ENCODE measurements around the gene KIAA0513.

Gene KIAA0513

DNA sequence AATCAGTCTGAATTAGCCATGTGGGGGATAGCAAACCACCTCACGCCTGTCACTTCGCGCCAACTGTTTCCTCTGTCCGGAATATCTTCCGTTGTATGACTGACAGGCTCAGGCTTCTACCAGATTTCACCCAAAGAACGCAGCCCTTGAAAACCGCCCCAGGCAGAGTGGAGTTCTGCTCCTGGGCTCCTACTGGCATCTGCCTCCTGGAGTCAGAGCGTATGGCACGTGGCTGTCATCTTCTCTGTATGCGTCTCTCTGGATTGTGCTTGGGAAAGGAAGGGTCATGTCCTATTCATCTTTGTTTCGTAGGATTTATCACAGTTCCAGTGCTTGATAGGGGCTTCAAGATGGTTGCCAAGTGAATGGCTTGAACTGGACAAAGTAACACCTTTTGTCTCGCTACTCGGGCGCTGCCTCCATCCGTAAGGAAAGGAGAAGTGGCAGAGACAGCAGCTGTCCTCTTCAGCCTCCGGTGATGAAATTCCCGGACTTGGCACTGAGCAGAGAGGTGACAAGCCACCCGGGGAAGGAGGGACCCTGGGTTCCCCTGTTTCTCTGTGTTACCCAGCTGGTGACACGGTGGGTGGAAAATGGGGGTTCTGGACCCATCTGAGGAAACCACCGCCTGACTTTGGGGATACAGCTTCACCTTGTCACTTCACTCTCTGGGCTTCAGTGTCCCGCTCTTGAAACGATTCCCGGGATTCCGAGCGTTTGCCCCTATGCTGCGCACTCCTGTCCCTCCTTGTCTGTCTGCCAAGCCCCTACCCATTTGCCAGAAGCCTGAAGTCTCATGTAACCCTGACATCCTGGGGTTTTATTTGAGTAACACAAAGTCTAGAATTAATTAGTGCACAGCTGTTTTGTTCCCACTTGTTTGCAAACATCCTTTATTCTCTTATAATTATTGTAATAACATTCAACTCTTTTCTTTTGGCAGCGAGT, 13.9 kb downstream of the KIAA0513 start:
- H3K27me3 ChIP-seq (ENCODE audit: insufficient read depth, low read length) = no peaks in the 10 kb centered on the region
- no peak overlapping the region for H3K4me3 ChIP-seq (ENCODE audit: low read depth, low read length)
- no peaks in the 10 kb centered on the region for H3K36me3 ChIP-seq (ENCODE audit: insufficient read depth, low read length)
- H3K4me1 ChIP-seq (ENCODE audit: control insufficient read depth, insufficient read depth, low read length, unreplicated experiment) = peaks cover 8% of the 10 kb centered on the region
- no peak overlapping the region for H3K27ac ChIP-seq (ENCODE audit: low read depth, low read length)
- peaks cover 3% of the 10 kb centered on the region for H3K79me2 ChIP-seq (ENCODE audit: control insufficient read depth, insufficient read depth, low read length, unreplicated experiment)
- no peak overlapping the region for H2AFZ ChIP-seq (ENCODE audit: low read length, unreplicated experiment)

DNA sequence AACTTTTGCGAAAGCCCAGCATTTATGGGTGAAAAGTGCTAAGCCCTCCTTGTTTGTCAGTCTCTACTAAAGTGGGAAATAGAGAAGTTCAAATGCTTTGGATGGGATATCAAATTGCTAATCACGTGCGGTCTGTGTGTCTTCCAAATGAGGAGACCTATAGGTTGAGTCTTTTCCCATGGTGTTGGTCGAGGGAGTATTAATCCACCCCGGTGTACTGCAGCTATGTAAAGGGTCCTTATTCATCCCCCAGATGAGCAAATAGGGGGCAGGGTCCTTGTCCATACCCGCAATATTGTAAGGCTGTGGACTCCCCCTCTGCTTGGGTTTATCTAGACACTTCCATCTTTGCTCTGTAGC, 14.6 kb downstream of the KIAA0513 start:
- H3K27me3 ChIP-seq (ENCODE audit: insufficient read depth, low read length) = no peaks in the 10 kb centered on the region
- no peaks in the 10 kb centered on the region for H3K36me3 ChIP-seq (ENCODE audit: insufficient read depth, low read length)
- no peak overlapping the region for H3K27ac ChIP-seq (ENCODE audit: low read depth, low read length)
- H2AFZ ChIP-seq (ENCODE audit: low read length, unreplicated experiment) = no peak overlapping the region
- H3K4me1 ChIP-seq (ENCODE audit: control insufficient read depth, insufficient read depth, low read length, unreplicated experiment) = peaks cover 4% of the 10 kb centered on the region
- H3K79me2 ChIP-seq (ENCODE audit: control insufficient read depth, insufficient read depth, low read length, unreplicated experiment) = peaks cover 3% of the 10 kb centered on the region
- no peak overlapping the region for H3K4me3 ChIP-seq (ENCODE audit: low read depth, low read length)

DNA sequence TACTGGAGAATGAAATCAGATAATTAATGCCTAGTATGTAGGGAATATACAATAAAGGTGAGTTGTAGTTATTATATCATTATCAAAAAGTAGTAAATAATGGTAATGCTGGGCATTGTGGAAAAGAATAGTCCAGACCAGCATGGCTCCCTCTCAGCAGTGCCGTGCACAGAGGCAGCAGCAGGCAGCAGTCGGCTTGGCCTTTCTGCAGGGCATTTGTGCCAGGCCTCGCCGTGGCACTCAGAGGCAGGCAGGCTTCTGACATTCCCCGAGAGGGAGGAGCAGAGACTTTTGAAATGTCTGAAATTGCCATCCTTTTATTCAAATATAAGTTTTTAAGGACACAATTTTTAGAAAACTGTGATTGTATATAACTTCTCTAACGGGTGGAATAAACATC, 15.0 kb downstream of the KIAA0513 start:
- Histone ChIP-seq H3K27me3 (ENCODE audit: insufficient read depth, low read length) (no peaks in the 10 kb centered on the region), H3K4me1 (ENCODE audit: control insufficient read depth, insufficient read depth, low read length, unreplicated experiment) (no peaks in the 10 kb centered on the region), H3K36me3 (ENCODE audit: insufficient read depth, low read length) (no peaks in the 10 kb centered on the region), H3K4me3 (ENCODE audit: low read depth, low read length) (no peak overlapping the region), H3K27ac (ENCODE audit: low read depth, low read length) (no peak overlapping the region), H2AFZ (ENCODE audit: low read length, unreplicated experiment) (no peak overlapping the region), H3K79me2 (ENCODE audit: control insufficient read depth, insufficient read depth, low read length, unreplicated experiment) (peaks cover 3% of the 10 kb centered on the region)

- no peaks in the 10 kb centered on the region for H3K4me1 ChIP-seq (ENCODE audit: control insufficient read depth, insufficient read depth, low read length, unreplicated experiment)
Measured at GRCh38 chr16:85045077-85045476, 17.5 kb downstream of the KIAA0513 start.

DNA sequence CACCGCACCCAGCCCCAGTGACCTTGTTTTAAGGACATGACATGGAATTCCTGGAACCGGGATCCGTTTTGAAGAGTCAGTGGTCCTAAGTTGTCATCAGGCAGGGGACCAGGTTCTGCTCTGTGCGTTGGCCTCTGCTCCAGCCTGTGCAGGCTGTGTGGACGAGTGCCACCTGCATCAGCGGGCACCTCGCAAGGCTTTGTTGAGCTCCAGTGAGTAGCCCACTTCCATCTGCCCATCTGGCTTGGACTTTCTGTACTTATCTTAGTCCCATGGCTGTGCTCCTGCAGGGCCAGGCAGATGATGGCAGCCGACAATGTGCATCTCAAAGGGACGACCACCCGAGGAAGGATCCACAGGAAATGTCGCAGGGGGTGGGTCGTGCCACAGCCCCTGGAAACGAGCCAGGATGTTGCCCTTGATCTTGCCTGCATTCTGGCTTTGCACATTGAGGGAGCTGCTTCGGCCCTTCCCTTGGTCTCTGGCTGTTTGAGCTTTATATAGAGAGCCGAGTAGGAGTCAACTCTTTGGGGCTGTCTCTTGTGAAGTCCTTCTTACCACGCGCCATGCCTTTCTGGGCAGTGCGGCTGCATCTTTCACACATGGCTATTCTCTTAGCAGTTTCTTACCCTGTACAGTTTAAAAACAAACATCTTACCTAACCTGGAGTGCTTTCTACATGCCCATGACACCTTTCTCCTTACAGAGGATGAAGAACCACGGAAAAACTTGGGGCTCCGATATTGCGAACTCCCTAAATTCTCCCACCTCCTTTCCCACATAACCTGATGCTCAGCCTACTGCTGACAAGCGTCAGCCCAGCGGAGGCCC, 18.3 kb downstream of the KIAA0513 start:
- no peak overlapping the region for H3K4me3 ChIP-seq (ENCODE audit: low read depth, low read length)
- H3K4me1 ChIP-seq (ENCODE audit: control insufficient read depth, insufficient read depth, low read length, unreplicated experiment) = peaks cover 3% of the 10 kb centered on the region
- no peaks in the 10 kb centered on the region for H3K27me3 ChIP-seq (ENCODE audit: insufficient read depth, low read length)
- H3K27ac ChIP-seq (ENCODE audit: low read depth, low read length) = no peak overlapping the region
- H3K79me2 ChIP-seq (ENCODE audit: control insufficient read depth, insufficient read depth, low read length, unreplicated experiment) = peaks cover 4% of the 10 kb centered on the region
- H3K36me3 ChIP-seq (ENCODE audit: insufficient read depth, low read length) = no peaks in the 10 kb centered on the region
- no peak overlapping the region for H2AFZ ChIP-seq (ENCODE audit: low read length, unreplicated experiment)

More at GRCh38 chr16:85045077-85045476, 17.5 kb downstream of the KIAA0513 start:
- Histone ChIP-seq H2AFZ (ENCODE audit: low read length, unreplicated experiment) (no peak overlapping the region), H3K36me3 (ENCODE audit: insufficient read depth, low read length) (no peaks in the 10 kb centered on the region), H3K79me2 (ENCODE audit: control insufficient read depth, insufficient read depth, low read length, unreplicated experiment) (peaks cover 4% of the 10 kb centered on the region), H3K4me3 (ENCODE audit: low read depth, low read length) (no peak overlapping the region), H3K27me3 (ENCODE audit: insufficient read depth, low read length) (no peaks in the 10 kb centered on the region), H3K27ac (ENCODE audit: low read depth, low read length) (no peak overlapping the region)

DNA sequence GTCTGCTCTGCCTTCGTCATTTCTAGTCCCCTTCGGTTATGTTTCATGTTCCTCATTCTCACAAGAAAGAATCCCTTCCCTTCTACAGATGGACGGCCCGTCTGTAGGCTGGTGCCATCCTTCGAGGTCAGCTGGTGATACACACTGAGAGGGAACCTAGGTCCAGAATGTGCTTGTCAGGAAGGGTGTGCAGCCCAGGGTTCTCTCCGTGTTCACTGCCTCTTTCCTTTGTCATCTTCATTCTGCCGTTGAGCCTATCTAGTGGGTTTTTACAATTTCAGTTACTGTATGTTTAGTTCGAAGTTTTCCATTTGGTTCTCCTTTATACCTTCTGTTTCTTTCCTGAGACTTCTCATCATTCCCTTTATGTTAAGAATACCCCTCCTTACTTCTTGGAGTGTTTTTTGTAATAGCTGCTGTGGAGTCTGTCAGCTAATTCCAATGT, 18.9 kb downstream of the KIAA0513 start:
- Histone ChIP-seq H3K79me2 (ENCODE audit: control insufficient read depth, insufficient read depth, low read length, unreplicated experiment) (peaks cover 4% of the 10 kb centered on the region), H3K4me1 (ENCODE audit: control insufficient read depth, insufficient read depth, low read length, unreplicated experiment) (peaks cover 9% of the 10 kb centered on the region), H3K27me3 (ENCODE audit: insufficient read depth, low read length) (no peaks in the 10 kb centered on the region), H3K27ac (ENCODE audit: low read depth, low read length) (no peak overlapping the region), H3K36me3 (ENCODE audit: insufficient read depth, low read length) (no peaks in the 10 kb centered on the region), H2AFZ (ENCODE audit: low read length, unreplicated experiment) (no peak overlapping the region), H3K4me3 (ENCODE audit: low read depth, low read length) (no peak overlapping the region)

- Histone ChIP-seq H3K36me3 (ENCODE audit: insufficient read depth, low read length) (no peaks in the 10 kb centered on the region), H3K27ac (ENCODE audit: low read depth, low read length) (no peak overlapping the region), H2AFZ (ENCODE audit: low read length, unreplicated experiment) (no peak overlapping the region), H3K4me3 (ENCODE audit: low read depth, low read length) (no peak overlapping the region), H3K4me1 (ENCODE audit: control insufficient read depth, insufficient read depth, low read length, unreplicated experiment) (peaks cover 10% of the 10 kb centered on the region), H3K27me3 (ENCODE audit: insufficient read depth, low read length) (no peaks in the 10 kb centered on the region), H3K79me2 (ENCODE audit: control insufficient read depth, insufficient read depth, low read length, unreplicated experiment) (peaks cover 4% of the 10 kb centered on the region)
Measured at GRCh38 chr16:85046931-85047866, 19.6 kb downstream of the KIAA0513 start.

GRCh38 chr16:85047867-85048455, 20.4 kb downstream of the KIAA0513 start:
- Histone ChIP-seq H3K36me3 (ENCODE audit: insufficient read depth, low read length) (no peaks in the 10 kb centered on the region), H2AFZ (ENCODE audit: low read length, unreplicated experiment) (no peak overlapping the region), H3K27ac (ENCODE audit: low read depth, low read length) (no peak overlapping the region), H3K4me3 (ENCODE audit: low read depth, low read length) (no peak overlapping the region), H3K27me3 (ENCODE audit: insufficient read depth, low read length) (no peaks in the 10 kb centered on the region), H3K4me1 (ENCODE audit: control insufficient read depth, insufficient read depth, low read length, unreplicated experiment) (peaks cover 10% of the 10 kb centered on the region), H3K79me2 (ENCODE audit: control insufficient read depth, insufficient read depth, low read length, unreplicated experiment) (peaks cover 4% of the 10 kb centered on the region)

- no peaks in the 10 kb centered on the region for H3K27me3 ChIP-seq (ENCODE audit: insufficient read depth, low read length)
- peaks cover 4% of the 10 kb centered on the region for H3K79me2 ChIP-seq (ENCODE audit: control insufficient read depth, insufficient read depth, low read length, unreplicated experiment)
- no peaks in the 10 kb centered on the region for H3K36me3 ChIP-seq (ENCODE audit: insufficient read depth, low read length)
- H2AFZ ChIP-seq (ENCODE audit: low read length, unreplicated experiment) = no peak overlapping the region
- peaks cover 10% of the 10 kb centered on the region for H3K4me1 ChIP-seq (ENCODE audit: control insufficient read depth, insufficient read depth, low read length, unreplicated experiment)
- no peak overlapping the region for H3K27ac ChIP-seq (ENCODE audit: low read depth, low read length)
- H3K4me3 ChIP-seq (ENCODE audit: low read depth, low read length) = no peak overlapping the region
Measured at GRCh38 chr16:85048921-85049562, 21.4 kb downstream of the KIAA0513 start.

Measured in ACC112 (cell line).